GM19467 (cell line): ENCODE measurements around the gene CDH13.

Experiments
- ATAC-seq: cut with Tn5 transposase; IDR thresholded peaks from one replicate; pipeline ENCODE4 v1.9.1; 2021; ENCODE audit warnings: mild to moderate bottlenecking, moderate library complexity; ENCODE audit not compliant: unreplicated experiment

The CDH13 gene

GRCh38 chr16:83682868-83683235 lies 1056.1 kb downstream of the CDH13 start:
- ATAC-seq, result no peak

GRCh38 chr16:83685615-83686165 lies 1058.9 kb downstream of the CDH13 start:
- ATAC-seq, result no peak

- no peak for ATAC-seq
Observed at GRCh38 chr16:83686726-83687125, 1060.0 kb downstream of the CDH13 start.

GRCh38 chr16:83689385-83689831 lies 1062.6 kb downstream of the CDH13 start:
- ATAC-seq, result peak; percentile 81

- ATAC-seq, result no peak
Observed at GRCh38 chr16:83692224-83692623, 1065.5 kb downstream of the CDH13 start.

GRCh38 chr16:83698964-83699363 lies 1072.2 kb downstream of the CDH13 start:
- no peak for ATAC-seq

GRCh38 chr16:83699817-83700216 lies 1073.0 kb downstream of the CDH13 start:
- ATAC-seq, result no peak

- no peak for ATAC-seq
Observed at GRCh38 chr16:83700918-83701317, 1074.1 kb downstream of the CDH13 start.

GRCh38 chr16:83701494-83701893 lies 1074.7 kb downstream of the CDH13 start:
- no peak for ATAC-seq

GRCh38 chr16:83704656-83705055 lies 1077.9 kb downstream of the CDH13 start:
- no peak for ATAC-seq

GRCh38 chr16:83705856-83706255 lies 1079.1 kb downstream of the CDH13 start:
- ATAC-seq, result no peak

GRCh38 chr16:83706394-83706793 lies 1079.6 kb downstream of the CDH13 start:
- ATAC-seq, result no peak

GRCh38 chr16:83711069-83711468 lies 1084.3 kb downstream of the CDH13 start:
- ATAC-seq, result no peak

GRCh38 chr16:83713597-83713996 lies 1086.8 kb downstream of the CDH13 start:
- no peak for ATAC-seq

- no peak for ATAC-seq
Observed at GRCh38 chr16:83714286-83714685, 1087.5 kb downstream of the CDH13 start.

- no peak for ATAC-seq
Observed at GRCh38 chr16:83715217-83715920, 1088.6 kb downstream of the CDH13 start.

GRCh38 chr16:83717308-83717707 lies 1090.5 kb downstream of the CDH13 start:
- ATAC-seq, result no peak

- no peak for ATAC-seq
Observed at GRCh38 chr16:83717814-83718213, 1091.0 kb downstream of the CDH13 start.

GRCh38 chr16:83720213-83720612 lies 1093.4 kb downstream of the CDH13 start:
- no peak for ATAC-seq

- no peak for ATAC-seq
Observed at GRCh38 chr16:83720981-83721380, 1094.2 kb downstream of the CDH13 start.

GRCh38 chr16:83721676-83722075 lies 1094.9 kb downstream of the CDH13 start:
- ATAC-seq, result no peak

GRCh38 chr16:83722456-83723183 lies 1095.9 kb downstream of the CDH13 start:
- ATAC-seq, result no peak
